GM12872 (cell line): Measurements from ENCODE around the gene LIN52.

Experiments used
- CTCF ChIP-seq: IDR thresholded peaks from 3 replicates; pipeline ENCODE4 v1.5.1; 2011; ENCODE audit warnings: low read depth, mild to moderate bottlenecking, low read length, moderate library complexity; ENCODE audit not compliant: insufficient read depth

The LIN52 gene

GRCh38 chr14:74211945-74212580 is 127.3 kb downstream of the LIN52 start:
- TF ChIP-seq CTCF: no peak

- TF ChIP-seq CTCF: no peak
Measured at GRCh38 chr14:74213907-74214803, 129.4 kb downstream of the LIN52 start.

DNA sequence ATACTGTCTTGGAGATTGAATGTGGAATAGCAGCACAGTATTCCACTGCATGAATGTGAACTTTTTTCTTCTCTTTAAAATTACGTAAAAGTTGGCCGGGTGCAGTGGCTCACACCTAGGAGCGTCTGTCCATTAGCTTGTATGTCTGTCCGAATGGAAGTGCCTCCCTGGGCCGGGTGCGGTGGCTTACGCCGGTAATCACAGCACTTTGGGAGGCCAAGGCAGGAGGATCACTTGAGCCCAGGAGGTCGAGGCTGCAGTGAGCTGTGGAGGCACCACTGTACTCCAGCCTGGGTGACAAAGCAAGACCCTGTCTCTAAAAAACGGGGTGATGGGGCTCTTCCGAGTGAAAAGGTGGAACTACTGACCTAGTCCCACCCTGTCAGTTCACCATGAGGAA is 131.9 kb downstream of the LIN52 start:
- no peak for TF ChIP-seq CTCF

DNA sequence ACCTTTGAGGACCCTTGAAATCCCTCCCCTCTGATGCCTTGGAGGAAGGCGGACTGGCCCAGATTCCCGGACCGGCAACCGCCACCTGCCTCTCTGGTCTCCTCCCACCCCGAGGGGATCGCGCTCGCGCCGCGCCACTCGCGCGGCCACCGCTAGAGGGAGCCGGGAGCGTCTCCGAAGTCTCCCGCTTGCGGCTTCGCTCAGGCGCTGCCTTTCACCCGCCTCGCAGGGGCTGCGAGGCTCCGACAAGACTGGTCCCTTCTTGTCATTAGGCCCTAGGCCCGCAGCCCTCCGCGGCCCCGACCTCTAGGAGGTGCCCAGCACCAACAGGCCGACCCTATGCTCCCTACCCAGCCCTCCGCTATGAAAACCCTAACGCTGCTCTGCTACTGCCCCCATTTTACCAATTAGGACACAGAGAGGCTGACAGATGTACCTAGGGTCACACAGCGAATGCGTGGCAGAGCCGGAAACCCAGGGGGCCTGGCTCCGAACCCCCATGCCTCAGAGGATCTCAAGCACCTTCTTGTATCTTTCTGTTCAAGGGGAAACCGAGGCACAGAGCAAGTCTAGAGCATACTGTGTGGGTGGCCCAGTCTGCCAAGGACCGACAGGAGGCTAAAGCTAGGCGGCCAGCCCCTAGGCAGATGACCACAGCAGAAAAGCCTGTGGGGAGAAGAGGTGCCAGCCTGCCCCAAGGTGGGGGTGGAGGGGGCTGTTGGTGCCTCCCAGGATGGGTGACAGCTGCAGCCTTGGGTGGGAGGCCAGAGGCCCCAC is 133.1 kb downstream of the LIN52 start:
- peak; percentile 99 for TF ChIP-seq CTCF

DNA sequence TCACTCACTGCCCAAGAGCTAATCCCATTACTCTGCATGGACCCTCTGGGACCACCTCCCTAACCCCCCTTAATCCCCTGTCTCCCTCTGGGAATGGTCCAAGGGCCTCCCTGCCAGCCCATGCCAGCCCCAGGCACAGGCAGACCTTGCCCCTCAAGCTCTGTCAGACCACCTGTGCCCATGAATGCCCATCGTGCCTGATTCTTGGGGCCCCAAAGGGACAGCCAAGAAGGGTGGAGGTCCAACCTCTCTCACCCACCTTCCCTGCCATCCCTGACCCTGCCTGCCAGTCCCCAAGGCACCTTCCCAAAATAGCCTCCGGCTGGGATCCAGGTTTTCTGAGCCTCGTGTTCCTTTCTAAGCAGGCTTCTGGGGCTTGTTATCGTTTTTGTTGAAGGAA is 133.7 kb downstream of the LIN52 start:
- no peak for TF ChIP-seq CTCF

- no peak for TF ChIP-seq CTCF
Measured at GRCh38 chr14:74219277-74220205, 134.8 kb downstream of the LIN52 start.
